ENCODE data around the gene TFR2. TPM values are rescaled to one million over a fixed set of nuclear protein-coding genes. Genes with fewer than 3 reads are reported as not detected.

TFR2 gene
- total RNA-seq, 1 experiment from 2014 or later: 4.6 TPM

GRCh38 chr7:100613412-100614175, 27.8 kb downstream of the TFR2 start:
- no peak for DNase-seq (ENCODE audit: low read depth)

- no peak for DNase-seq (ENCODE audit: low read depth)
These were observed 28.5 kb downstream of the TFR2 start for GRCh38 chr7:100612730-100613390.

- DNase-seq (ENCODE audit: low read depth): peak; percentile 100
These were observed 29.2 kb downstream of the TFR2 start, which contains the start of gene MOSPD3 for GRCh38 chr7:100611983-100612729. TSS of gene MOSPD3 (plus strand) at chr7:100612540. CDS start at chr7:100612792, 252 bp downstream.

- no peak for DNase-seq (ENCODE audit: low read depth)
These were observed 31.4 kb downstream of the TFR2 start for GRCh38 chr7:100609958-100610357.

GRCh38 chr7:100607111-100607510, 34.2 kb downstream of the TFR2 start:
- DNase-seq (ENCODE audit: low read depth): no peak

GRCh38 chr7:100606313-100606712, 35.0 kb downstream of the TFR2 start:
- DNase-seq (ENCODE audit: low read depth): no peak

- no peak for DNase-seq (ENCODE audit: low read depth)
These were observed 36.1 kb downstream of the TFR2 start for GRCh38 chr7:100604976-100605911.

- DNase-seq (ENCODE audit: low read depth): no peak
These were observed 37.0 kb downstream of the TFR2 start for GRCh38 chr7:100604028-100604975.

- no peak for DNase-seq (ENCODE audit: low read depth)
These were observed 37.7 kb downstream of the TFR2 start for GRCh38 chr7:100603726-100604027.

GRCh38 chr7:100602889-100603725, 38.2 kb downstream of the TFR2 start:
- peak; percentile 93 for DNase-seq (ENCODE audit: low read depth)

GRCh38 chr7:100600730-100601038, 40.7 kb downstream of the TFR2 start:
- no peak for DNase-seq (ENCODE audit: low read depth)

GRCh38 chr7:100599911-100600729, 41.2 kb downstream of the TFR2 start:
- DNase-seq (ENCODE audit: low read depth): no peak

GRCh38 chr7:100598425-100598824, 42.9 kb downstream of the TFR2 start:
- DNase-seq (ENCODE audit: low read depth): peak; percentile 50

- DNase-seq (ENCODE audit: low read depth): no peak
These were observed 46.2 kb downstream of the TFR2 start for GRCh38 chr7:100595188-100595587.

GRCh38 chr7:100591596-100591995, 49.8 kb downstream of the TFR2 start:
- DNase-seq (ENCODE audit: low read depth): no peak

- no peak for DNase-seq (ENCODE audit: low read depth)
These were observed 51.1 kb downstream of the TFR2 start for GRCh38 chr7:100590077-100590737.

- DNase-seq (ENCODE audit: low read depth): no peak
These were observed 51.9 kb downstream of the TFR2 start for GRCh38 chr7:100589341-100589947.

- peak; percentile 40 for DNase-seq (ENCODE audit: low read depth)
These were observed 52.9 kb downstream of the TFR2 start for GRCh38 chr7:100588438-100588837.

Measured in Daoy (cell line).